HepG2 (cell line): Measurements from ENCODE around the gene JTB.

Experiments
- SP2 ChIP-seq: sonication (generic); formaldehyde crosslinking; IDR thresholded peaks from 2 replicates; pipeline ENCODE4 v1.5.1; 2020; ENCODE audit warnings: mild to moderate bottlenecking, missing genetic modification reagents
- TAF1 ChIP-seq: sonication (generic); formaldehyde crosslinking; IDR thresholded peaks from 2 replicates; pipeline ENCODE4 v1.4.0; 2020; ENCODE audit warnings: missing genetic modification reagents
- ZZZ3 ChIP-seq: sonication (generic); formaldehyde crosslinking; IDR thresholded peaks from 2 replicates; pipeline ENCODE4 v1.4.0; 2020; ENCODE audit warnings: missing genetic modification reagents, mild to moderate bottlenecking, borderline replicate concordance
- TF ChIP-seq, protein P1 (sequence below): sonication (generic); formaldehyde crosslinking; IDR thresholded peaks from 2 replicates; pipeline ENCODE4 v1.5.1; 2020; ENCODE audit warnings: mild to moderate bottlenecking, missing genetic modification reagents
- TF ChIP-seq, protein P2 (sequence below): sonication (generic); formaldehyde crosslinking; conservative IDR thresholded peaks from 2 replicates; pipeline ENCODE4 v1.8.1; 2023; ENCODE audit warnings: missing genetic modification reagents
- TF ChIP-seq, protein P3 (sequence below): sonication (generic); formaldehyde crosslinking; IDR thresholded peaks from 2 replicates; pipeline ENCODE4 v1.5.0; 2020; ENCODE audit warnings: mild to moderate bottlenecking, missing genetic modification reagents, moderate library complexity
- TF ChIP-seq, protein P4 (sequence below): sonication (generic); formaldehyde crosslinking; IDR thresholded peaks from 2 replicates; pipeline ENCODE4 v1.4.0; 2020; ENCODE audit warnings: missing genetic modification reagents
- TF ChIP-seq, protein P5 (sequence below): sonication (generic); formaldehyde crosslinking; conservative IDR thresholded peaks from 2 replicates; pipeline ENCODE4 v1.8.0; 2022; ENCODE audit warnings: mild to moderate bottlenecking, moderate library complexity, missing genetic modification reagents

DNA sequence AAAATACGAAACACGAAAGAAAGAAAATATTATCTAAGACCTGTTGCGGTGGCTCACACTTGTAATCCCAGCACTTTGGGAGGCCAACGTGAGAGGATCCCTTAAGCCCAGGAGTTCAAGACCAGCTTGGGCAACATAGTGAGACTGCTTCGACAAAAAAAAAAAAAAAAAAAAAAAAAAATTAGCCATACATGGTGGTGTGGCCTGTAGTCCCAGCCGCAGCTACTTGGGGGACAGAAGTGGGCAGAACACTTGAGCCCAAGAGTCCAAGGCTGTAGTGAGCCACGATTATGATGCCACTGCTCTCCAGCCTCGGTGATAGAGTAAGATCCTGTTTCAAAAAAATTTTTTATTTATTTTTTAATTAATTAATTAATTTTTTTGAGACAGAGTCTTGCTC is 10.1 kb upstream of the JTB start:
- TF ChIP-seq, protein P1, sequence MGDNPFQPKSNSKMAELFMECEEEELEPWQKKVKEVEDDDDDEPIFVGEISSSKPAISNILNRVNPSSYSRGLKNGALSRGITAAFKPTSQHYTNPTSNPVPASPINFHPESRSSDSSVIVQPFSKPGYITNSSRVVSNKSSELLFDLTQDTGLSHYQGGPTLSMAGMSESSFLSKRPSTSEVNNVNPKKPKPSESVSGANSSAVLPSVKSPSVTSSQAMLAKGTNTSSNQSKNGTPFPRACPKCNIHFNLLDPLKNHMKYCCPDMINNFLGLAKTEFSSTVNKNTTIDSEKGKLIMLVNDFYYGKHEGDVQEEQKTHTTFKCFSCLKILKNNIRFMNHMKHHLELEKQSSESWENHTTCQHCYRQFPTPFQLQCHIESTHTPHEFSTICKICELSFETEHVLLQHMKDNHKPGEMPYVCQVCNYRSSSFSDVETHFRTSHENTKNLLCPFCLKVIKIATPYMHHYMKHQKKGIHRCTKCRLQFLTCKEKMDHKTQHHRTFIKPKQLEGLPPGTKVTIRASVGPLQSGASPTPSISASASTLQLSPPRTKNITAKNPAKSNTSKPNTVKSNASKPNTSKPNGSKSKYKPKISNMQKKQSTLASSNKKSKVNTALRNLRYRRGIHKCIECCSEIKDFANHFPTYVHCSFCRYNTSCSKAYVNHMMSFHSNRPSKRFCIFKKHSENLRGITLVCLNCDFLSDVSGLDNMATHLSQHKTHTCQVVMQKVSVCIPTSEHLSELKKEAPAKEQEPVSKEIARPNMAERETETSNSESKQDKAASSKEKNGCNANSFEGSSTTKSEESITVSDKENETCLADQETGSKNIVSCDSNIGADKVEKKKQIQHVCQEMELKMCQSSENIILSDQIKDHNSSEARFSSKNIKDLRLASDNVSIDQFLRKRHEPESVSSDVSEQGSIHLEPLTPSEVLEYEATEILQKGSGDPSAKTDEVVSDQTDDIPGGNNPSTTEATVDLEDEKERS (CRISPR knock-in tag), result no peak
- TF ChIP-seq, protein P2, sequence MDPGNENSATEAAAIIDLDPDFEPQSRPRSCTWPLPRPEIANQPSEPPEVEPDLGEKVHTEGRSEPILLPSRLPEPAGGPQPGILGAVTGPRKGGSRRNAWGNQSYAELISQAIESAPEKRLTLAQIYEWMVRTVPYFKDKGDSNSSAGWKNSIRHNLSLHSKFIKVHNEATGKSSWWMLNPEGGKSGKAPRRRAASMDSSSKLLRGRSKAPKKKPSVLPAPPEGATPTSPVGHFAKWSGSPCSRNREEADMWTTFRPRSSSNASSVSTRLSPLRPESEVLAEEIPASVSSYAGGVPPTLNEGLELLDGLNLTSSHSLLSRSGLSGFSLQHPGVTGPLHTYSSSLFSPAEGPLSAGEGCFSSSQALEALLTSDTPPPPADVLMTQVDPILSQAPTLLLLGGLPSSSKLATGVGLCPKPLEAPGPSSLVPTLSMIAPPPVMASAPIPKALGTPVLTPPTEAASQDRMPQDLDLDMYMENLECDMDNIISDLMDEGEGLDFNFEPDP (CRISPR knock-in tag), result no peak
- TF ChIP-seq ZZZ3 (CRISPR knock-in tag) (no peak), TAF1 (CRISPR knock-in tag) (no peak), SP2 (CRISPR knock-in tag) (no peak)
- TF ChIP-seq, protein P3, sequence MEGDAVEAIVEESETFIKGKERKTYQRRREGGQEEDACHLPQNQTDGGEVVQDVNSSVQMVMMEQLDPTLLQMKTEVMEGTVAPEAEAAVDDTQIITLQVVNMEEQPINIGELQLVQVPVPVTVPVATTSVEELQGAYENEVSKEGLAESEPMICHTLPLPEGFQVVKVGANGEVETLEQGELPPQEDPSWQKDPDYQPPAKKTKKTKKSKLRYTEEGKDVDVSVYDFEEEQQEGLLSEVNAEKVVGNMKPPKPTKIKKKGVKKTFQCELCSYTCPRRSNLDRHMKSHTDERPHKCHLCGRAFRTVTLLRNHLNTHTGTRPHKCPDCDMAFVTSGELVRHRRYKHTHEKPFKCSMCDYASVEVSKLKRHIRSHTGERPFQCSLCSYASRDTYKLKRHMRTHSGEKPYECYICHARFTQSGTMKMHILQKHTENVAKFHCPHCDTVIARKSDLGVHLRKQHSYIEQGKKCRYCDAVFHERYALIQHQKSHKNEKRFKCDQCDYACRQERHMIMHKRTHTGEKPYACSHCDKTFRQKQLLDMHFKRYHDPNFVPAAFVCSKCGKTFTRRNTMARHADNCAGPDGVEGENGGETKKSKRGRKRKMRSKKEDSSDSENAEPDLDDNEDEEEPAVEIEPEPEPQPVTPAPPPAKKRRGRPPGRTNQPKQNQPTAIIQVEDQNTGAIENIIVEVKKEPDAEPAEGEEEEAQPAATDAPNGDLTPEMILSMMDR (CRISPR knock-in tag), result no peak
- TF ChIP-seq, protein P4, sequence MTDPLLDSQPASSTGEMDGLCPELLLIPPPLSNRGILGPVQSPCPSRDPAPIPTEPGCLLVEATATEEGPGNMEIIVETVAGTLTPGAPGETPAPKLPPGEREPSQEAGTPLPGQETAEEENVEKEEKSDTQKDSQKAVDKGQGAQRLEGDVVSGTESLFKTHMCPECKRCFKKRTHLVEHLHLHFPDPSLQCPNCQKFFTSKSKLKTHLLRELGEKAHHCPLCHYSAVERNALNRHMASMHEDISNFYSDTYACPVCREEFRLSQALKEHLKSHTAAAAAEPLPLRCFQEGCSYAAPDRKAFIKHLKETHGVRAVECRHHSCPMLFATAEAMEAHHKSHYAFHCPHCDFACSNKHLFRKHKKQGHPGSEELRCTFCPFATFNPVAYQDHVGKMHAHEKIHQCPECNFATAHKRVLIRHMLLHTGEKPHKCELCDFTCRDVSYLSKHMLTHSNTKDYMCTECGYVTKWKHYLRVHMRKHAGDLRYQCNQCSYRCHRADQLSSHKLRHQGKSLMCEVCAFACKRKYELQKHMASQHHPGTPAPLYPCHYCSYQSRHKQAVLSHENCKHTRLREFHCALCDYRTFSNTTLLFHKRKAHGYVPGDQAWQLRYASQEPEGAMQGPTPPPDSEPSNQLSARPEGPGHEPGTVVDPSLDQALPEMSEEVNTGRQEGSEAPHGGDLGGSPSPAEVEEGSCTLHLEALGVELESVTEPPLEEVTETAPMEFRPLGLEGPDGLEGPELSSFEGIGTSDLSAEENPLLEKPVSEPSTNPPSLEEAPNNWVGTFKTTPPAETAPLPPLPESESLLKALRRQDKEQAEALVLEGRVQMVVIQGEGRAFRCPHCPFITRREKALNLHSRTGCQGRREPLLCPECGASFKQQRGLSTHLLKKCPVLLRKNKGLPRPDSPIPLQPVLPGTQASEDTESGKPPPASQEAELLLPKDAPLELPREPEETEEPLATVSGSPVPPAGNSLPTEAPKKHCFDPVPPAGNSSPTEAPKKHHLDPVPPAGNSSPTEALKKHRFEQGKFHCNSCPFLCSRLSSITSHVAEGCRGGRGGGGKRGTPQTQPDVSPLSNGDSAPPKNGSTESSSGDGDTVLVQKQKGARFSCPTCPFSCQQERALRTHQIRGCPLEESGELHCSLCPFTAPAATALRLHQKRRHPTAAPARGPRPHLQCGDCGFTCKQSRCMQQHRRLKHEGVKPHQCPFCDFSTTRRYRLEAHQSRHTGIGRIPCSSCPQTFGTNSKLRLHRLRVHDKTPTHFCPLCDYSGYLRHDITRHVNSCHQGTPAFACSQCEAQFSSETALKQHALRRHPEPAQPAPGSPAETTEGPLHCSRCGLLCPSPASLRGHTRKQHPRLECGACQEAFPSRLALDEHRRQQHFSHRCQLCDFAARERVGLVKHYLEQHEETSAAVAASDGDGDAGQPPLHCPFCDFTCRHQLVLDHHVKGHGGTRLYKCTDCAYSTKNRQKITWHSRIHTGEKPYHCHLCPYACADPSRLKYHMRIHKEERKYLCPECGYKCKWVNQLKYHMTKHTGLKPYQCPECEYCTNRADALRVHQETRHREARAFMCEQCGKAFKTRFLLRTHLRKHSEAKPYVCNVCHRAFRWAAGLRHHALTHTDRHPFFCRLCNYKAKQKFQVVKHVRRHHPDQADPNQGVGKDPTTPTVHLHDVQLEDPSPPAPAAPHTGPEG, result no peak
- TF ChIP-seq, protein P5, sequence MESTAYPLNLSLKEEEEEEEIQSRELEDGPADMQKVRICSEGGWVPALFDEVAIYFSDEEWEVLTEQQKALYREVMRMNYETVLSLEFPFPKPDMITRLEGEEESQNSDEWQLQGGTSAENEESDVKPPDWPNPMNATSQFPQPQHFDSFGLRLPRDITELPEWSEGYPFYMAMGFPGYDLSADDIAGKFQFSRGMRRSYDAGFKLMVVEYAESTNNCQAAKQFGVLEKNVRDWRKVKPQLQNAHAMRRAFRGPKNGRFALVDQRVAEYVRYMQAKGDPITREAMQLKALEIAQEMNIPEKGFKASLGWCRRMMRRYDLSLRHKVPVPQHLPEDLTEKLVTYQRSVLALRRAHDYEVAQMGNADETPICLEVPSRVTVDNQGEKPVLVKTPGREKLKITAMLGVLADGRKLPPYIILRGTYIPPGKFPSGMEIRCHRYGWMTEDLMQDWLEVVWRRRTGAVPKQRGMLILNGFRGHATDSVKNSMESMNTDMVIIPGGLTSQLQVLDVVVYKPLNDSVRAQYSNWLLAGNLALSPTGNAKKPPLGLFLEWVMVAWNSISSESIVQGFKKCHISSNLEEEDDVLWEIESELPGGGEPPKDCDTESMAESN (CRISPR knock-in tag), result no peak
